Measurements from ENCODE around the gene FIP1L1.

Gene FIP1L1

DNA sequence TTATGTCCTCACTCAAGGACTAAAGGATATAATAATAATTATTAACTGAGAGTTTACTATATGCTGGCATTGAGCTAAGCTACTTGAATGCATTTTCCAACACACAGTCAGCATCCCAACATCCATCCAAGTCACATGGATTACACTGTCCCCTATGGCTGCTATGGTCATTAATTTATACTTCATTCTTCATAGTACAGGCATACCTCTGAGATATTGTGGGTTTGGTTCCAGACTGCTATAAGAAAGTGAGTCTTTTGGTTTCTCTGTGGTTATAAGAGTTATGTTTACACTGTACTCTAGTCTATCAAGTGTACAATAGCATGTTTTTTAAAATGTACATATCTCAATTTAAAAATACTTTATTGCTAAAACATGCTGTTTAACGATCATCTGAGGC lies 124.7 kb downstream of the FIP1L1 start:
- no peaks in the 10 kb centered on the region for H3K9me3 ChIP-seq (ENCODE audit: low read length)
- no peak overlapping the region for H3K4me3 ChIP-seq (ENCODE audit: low read length)
- no peak overlapping the region for H2AFZ ChIP-seq (ENCODE audit: low read depth, low read length)
- H3K27me3 ChIP-seq (ENCODE audit: insufficient read depth, low read length) = no peaks in the 10 kb centered on the region
- H3K4me1 ChIP-seq (ENCODE audit: insufficient read depth, low read length) = no peaks in the 10 kb centered on the region
- H3K36me3 ChIP-seq (ENCODE audit: insufficient read depth, low read length) = no peaks in the 10 kb centered on the region

DNA sequence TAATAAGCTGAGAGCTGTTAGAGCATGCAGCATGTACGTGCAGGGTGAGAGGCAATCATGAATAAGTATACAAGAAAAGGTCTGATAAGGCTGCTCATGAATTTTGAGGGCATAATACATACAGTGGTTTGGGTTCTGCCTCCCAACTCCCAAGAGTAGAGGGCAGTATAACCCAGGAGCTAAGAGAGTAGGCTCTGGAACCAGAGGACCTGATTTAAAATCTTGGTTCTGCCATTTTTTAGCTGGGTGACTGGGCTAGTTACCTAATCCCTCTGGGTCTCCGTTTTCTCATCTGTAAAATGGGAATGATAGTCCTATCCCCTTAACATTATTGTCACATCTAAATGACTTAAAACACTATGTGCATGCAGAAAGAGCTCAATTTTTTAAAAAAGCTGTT lies 128.5 kb downstream of the FIP1L1 start:
- no peaks in the 10 kb centered on the region for H3K36me3 ChIP-seq (ENCODE audit: insufficient read depth, low read length)

DNA sequence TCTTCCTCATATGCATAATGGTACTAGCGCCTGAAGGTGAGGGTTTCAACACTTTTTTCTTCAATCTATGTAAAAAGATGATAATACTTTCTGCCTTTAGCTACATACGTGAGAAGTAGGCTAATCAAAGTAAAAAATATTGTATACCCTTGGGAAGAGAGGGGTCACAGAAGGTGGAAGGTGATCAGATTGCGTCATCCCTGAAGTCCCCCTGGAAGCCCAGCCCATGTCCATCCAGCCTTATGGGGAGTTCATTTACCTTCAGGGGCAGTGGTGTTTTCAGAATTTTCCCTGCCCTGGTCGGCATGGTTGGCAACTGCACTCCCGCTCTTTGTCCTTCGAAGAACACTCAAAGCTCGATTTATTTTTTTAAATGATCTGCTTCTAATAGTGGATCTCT lies 129.6 kb downstream of the FIP1L1 start:
- no peak overlapping the region for H3K4me3 ChIP-seq (ENCODE audit: low read length)

More for the DNA sequence above, 128.5 kb downstream of the FIP1L1 start:
- H2AFZ ChIP-seq (ENCODE audit: low read depth, low read length) = no peak overlapping the region
- H3K4me3 ChIP-seq (ENCODE audit: low read length) = no peak overlapping the region
- H3K27me3 ChIP-seq (ENCODE audit: insufficient read depth, low read length) = no peaks in the 10 kb centered on the region
- H3K9me3 ChIP-seq (ENCODE audit: low read length) = no peaks in the 10 kb centered on the region
- no peaks in the 10 kb centered on the region for H3K4me1 ChIP-seq (ENCODE audit: insufficient read depth, low read length)

DNA sequence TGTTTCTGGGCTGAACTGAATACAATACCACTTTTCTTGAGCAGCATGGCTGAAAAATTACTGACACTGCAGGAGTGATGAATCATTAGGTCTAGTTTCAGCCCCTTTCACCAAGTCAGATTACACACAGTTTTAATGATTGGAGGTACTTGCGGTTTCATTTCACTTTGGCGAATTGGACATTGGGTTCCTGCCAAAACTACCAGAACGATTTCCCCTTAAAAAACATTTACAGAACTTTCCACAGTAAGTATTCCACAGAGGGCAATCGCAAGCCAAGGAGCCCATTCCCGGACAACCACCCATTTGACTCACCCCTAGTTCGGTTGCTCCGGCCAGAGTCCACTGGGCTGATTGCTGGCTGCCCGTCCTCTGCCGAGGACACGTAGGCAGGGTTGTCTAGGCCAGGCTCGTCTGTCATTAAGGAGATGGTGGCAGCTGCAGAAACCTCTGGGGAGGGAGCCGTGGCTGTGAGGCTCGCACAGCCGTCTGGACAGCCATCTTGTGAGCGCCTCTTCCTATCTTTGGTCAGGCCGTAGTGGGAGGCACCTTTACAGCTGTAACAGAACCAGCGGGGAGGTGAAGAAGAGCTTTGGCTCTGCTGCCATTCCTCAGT lies 130.3 kb downstream of the FIP1L1 start:
- Histone ChIP-seq H3K27me3 (ENCODE audit: insufficient read depth, low read length) (no peaks in the 10 kb centered on the region), H3K4me1 (ENCODE audit: insufficient read depth, low read length) (no peaks in the 10 kb centered on the region), H3K36me3 (ENCODE audit: insufficient read depth, low read length) (no peaks in the 10 kb centered on the region), H3K9me3 (ENCODE audit: low read length) (no peaks in the 10 kb centered on the region), H3K4me3 (ENCODE audit: low read length) (no peak overlapping the region), H2AFZ (ENCODE audit: low read depth, low read length) (no peak overlapping the region)

More for the DNA sequence above, 129.6 kb downstream of the FIP1L1 start:
- Histone ChIP-seq H3K27me3 (ENCODE audit: insufficient read depth, low read length) (no peaks in the 10 kb centered on the region), H3K9me3 (ENCODE audit: low read length) (no peaks in the 10 kb centered on the region), H3K4me1 (ENCODE audit: insufficient read depth, low read length) (no peaks in the 10 kb centered on the region), H2AFZ (ENCODE audit: low read depth, low read length) (no peak overlapping the region), H3K36me3 (ENCODE audit: insufficient read depth, low read length) (no peaks in the 10 kb centered on the region)

DNA sequence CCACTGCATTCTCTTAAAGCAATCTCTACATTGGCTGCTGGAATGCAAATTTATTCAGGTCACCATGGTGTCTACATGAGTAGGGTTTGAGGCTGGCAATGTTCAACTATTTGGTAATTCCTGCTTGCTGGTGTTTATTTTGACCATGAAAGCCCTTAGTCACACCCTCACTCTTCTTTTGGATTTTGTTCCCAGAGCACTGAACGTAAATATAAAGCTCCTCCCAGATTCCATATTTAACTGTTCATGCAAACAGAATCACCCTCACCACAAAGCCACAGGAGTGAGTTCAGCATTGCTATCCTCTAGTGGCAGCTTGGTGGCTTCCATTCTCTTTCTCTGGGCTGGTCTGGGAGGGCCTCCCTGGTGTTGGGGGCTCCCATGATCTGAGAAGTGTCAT lies 131.0 kb downstream of the FIP1L1 start:
- H3K4me1 ChIP-seq (ENCODE audit: insufficient read depth, low read length) = no peaks in the 10 kb centered on the region
- no peak overlapping the region for H2AFZ ChIP-seq (ENCODE audit: low read depth, low read length)
- no peaks in the 10 kb centered on the region for H3K9me3 ChIP-seq (ENCODE audit: low read length)
- H3K4me3 ChIP-seq (ENCODE audit: low read length) = no peak overlapping the region
- H3K36me3 ChIP-seq (ENCODE audit: insufficient read depth, low read length) = no peaks in the 10 kb centered on the region
- H3K27me3 ChIP-seq (ENCODE audit: insufficient read depth, low read length) = no peaks in the 10 kb centered on the region

DNA sequence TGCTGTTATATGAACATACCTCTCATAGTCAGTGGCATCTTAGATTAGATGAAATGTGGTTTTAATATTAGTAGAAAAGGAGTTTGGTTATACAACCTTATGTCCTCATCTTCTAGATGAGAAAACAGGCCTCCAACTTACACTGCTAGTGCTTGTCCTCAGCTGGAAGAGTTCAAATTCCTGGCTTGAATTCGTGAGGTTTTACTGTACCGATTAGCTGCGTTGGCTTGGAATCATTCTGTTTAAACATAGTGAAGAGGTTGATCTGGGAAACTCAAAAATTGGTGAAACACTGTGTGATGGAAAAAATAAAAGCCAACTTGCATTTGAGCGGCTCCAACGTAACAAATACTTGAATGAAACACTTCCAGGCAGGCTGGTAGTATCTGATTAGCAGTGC lies 132.9 kb downstream of the FIP1L1 start:
- H3K4me3 ChIP-seq (ENCODE audit: low read length) = no peak overlapping the region
- no peaks in the 10 kb centered on the region for H3K4me1 ChIP-seq (ENCODE audit: insufficient read depth, low read length)
- H3K27me3 ChIP-seq (ENCODE audit: insufficient read depth, low read length) = no peaks in the 10 kb centered on the region
- H2AFZ ChIP-seq (ENCODE audit: low read depth, low read length) = no peak overlapping the region
- no peaks in the 10 kb centered on the region for H3K36me3 ChIP-seq (ENCODE audit: insufficient read depth, low read length)
- H3K9me3 ChIP-seq (ENCODE audit: low read length) = no peaks in the 10 kb centered on the region
